GM12878 (cell line): ENCODE data around the gene ABR. TPM values are rescaled to one million over a fixed set of nuclear protein-coding genes. Genes with fewer than 3 reads are reported as not detected.

ENCODE experiments used
- ATAC-seq: fragments of 200-7000 bp; cut with Tn5 transposase; 3 replicates; pipeline ENCODE4 v1.9.1; 2020; ENCODE audit warnings: mild to moderate bottlenecking, moderate library complexity
- BruUV-seq: library from RNA; stranded (reverse); fragments of 400-500 nt; replicated peaks from 2 replicates; lab custom pipeline; 2021; lab: Mats Ljungman, UMichigan
- CTCF ChIA-PET: fragments of 300-600 bp; sonication (Branson Sonifier 250); formaldehyde crosslinking; extraction: SDS; loops from one replicate; lab custom pipeline; 2021; ENCODE audit warnings: inconsistent platforms; lab: Yijun Ruan, JAX
- POLR2A ChIA-PET: fragments of 350-600 bp; formaldehyde crosslinking; extraction: SDS; loops from one replicate; lab custom pipeline; 2021; ENCODE audit warnings: inconsistent platforms; lab: Charles Lee
- RAD21 ChIA-PET: fragments of 300-600 bp; sonication (Branson Sonifier 250); formaldehyde crosslinking; loops from one replicate; lab custom pipeline; 2023; ENCODE audit warnings: antibody characterized with exemption; ENCODE audit not compliant: unreplicated experiment; lab: Charles Lee
- SMC1A ChIA-PET: fragments of 300-600 bp; sonication (Branson Sonifier 250); formaldehyde crosslinking; loops from one replicate; lab custom pipeline; 2023; ENCODE audit not compliant: unreplicated experiment, uncharacterized antibody; lab: Charles Lee
- DNase-seq: peaks from one replicate; pipeline ENCODE4 v3.0.0-alpha.2; 2011; ENCODE audit warnings: low read depth, low spot score
- FAIRE-seq: peaks from 3 replicates; lab custom pipeline; 2011; peaks lifted over from hg19 to GRCh38; lab: Jason Lieb, UNC
- H2AFZ ChIP-seq: 2 replicates; pipeline ENCODE4 v1.6.0; 2011; ENCODE audit warnings: low read depth, low read length, control low read depth; ENCODE audit not compliant: control insufficient read depth
- H3K27ac ChIP-seq: 2 replicates; pipeline ENCODE4 v1.5.1; 2011; ENCODE audit warnings: control low read depth; ENCODE audit not compliant: control insufficient read depth, insufficient read depth
- H3K27me3 ChIP-seq, 2 experiments: replicated peaks in 1 of 2; 2 replicates each; pipeline versions ENCODE4 v1.6.0 to v1.6.1; 2011; ENCODE audit warnings: low read length in 1 of 2; ENCODE audit not compliant: control insufficient read depth in 2 of 2, insufficient read depth in 2 of 2
- H3K36me3 ChIP-seq, 2 experiments: 2 replicates each; pipeline ENCODE4 v1.5.1; 2011; ENCODE audit warnings: low read length in 1 of 2; ENCODE audit not compliant: control insufficient read depth in 2 of 2, insufficient read depth in 2 of 2
- H3K4me1 ChIP-seq: 2 replicates; pipeline ENCODE4 v1.6.1; 2011; ENCODE audit warnings: mild to moderate bottlenecking, low read length, moderate library complexity, mixed read lengths; ENCODE audit not compliant: control insufficient read depth, insufficient read depth
- H3K4me2 ChIP-seq: 2 replicates; pipeline ENCODE4 v1.6.0; 2011; ENCODE audit warnings: control low read depth; ENCODE audit not compliant: control insufficient read depth, insufficient read depth
- H3K4me3 ChIP-seq: fragments of 200-600 bp; sonication (generic); 2 replicates; pipeline ENCODE4 v1.5.1; 2016
- H3K79me2 ChIP-seq: 2 replicates; pipeline ENCODE4 v1.6.0; 2011; ENCODE audit warnings: low read length; ENCODE audit not compliant: control insufficient read depth, insufficient read depth
- H3K9ac ChIP-seq: 2 replicates; pipeline ENCODE4 v1.8.0; 2011; ENCODE audit warnings: low read length, control low read depth, mixed read lengths; ENCODE audit not compliant: control insufficient read depth, insufficient read depth
- H3K9me3 ChIP-seq: replicated peaks from 3 replicates; pipeline ENCODE4 v1.5.1; 2011; ENCODE audit warnings: mild to moderate bottlenecking, low read length; ENCODE audit not compliant: control insufficient read depth, insufficient read depth
- H4K20me1 ChIP-seq: 2 replicates; pipeline ENCODE4 v1.6.0; 2011; ENCODE audit not compliant: control insufficient read depth, insufficient read depth
- BCL11A ChIP-seq: IDR thresholded peaks from 2 replicates; pipeline ENCODE4 v1.6.1; 2011; ENCODE audit warnings: low read depth, low read length
- ETV6 ChIP-seq, 2 experiments: fragments of 450-650 bp in 1 of 2; IDR thresholded peaks in 1 of 2; conservative IDR thresholded peaks in 1 of 2; 2 replicates each; pipeline ENCODE4 v1.6.1; 2014; ENCODE audit warnings: antibody characterized with exemption in 1 of 2, borderline replicate concordance in 1 of 2, low read depth in 1 of 2, mild to moderate bottlenecking in 1 of 2, moderate library complexity in 1 of 2
- EZH2 ChIP-seq: IDR thresholded peaks from 2 replicates; pipeline ENCODE4 v1.6.1; 2012; ENCODE audit warnings: low read depth, mild to moderate bottlenecking, control low read depth, inconsistent platforms, low read length, borderline replicate concordance; ENCODE audit not compliant: control insufficient read depth
- FOXM1 ChIP-seq: IDR thresholded peaks from 2 replicates; pipeline ENCODE4 v1.6.1; 2012; ENCODE audit warnings: low read depth, mild to moderate bottlenecking, inconsistent platforms, low read length, moderate library complexity
- IKZF1 ChIP-seq: fragments of 450-650 bp; conservative IDR thresholded peaks from 2 replicates; pipeline ENCODE4 v1.6.1; 2017; ENCODE audit warnings: antibody characterized with exemption, mild to moderate bottlenecking
- KDM1A ChIP-seq: fragments of 200-600 bp; sonication (generic); IDR thresholded peaks from 2 replicates; pipeline ENCODE4 v1.6.1; 2016; ENCODE audit warnings: borderline replicate concordance
- LARP7 ChIP-seq: fragments of 450-650 bp; IDR thresholded peaks from 2 replicates; pipeline ENCODE4 v1.6.1; 2017; ENCODE audit warnings: mild to moderate bottlenecking
- MTA3 ChIP-seq: IDR thresholded peaks from 2 replicates; pipeline ENCODE4 v1.6.1; 2012; ENCODE audit warnings: low read length, inconsistent platforms, borderline replicate concordance
- MXI1 ChIP-seq: fragments of 150-350 bp; IDR thresholded peaks from 2 replicates; pipeline ENCODE4 v1.6.1; 2011; ENCODE audit warnings: low read depth, mild to moderate bottlenecking, inconsistent platforms, low read length, improper control_type of control experiment
- NR2F1 ChIP-seq: fragments of 450-650 bp; conservative IDR thresholded peaks from 2 replicates; pipeline ENCODE4 v1.6.1; 2017; ENCODE audit warnings: mild to moderate bottlenecking
- REST ChIP-seq: IDR thresholded peaks from 2 replicates; pipeline ENCODE4 v1.6.1; 2012; ENCODE audit warnings: mild to moderate bottlenecking, low read depth, low read length
- RUNX3 ChIP-seq: IDR thresholded peaks from 2 replicates; pipeline ENCODE4 v1.6.1; 2012; ENCODE audit warnings: low read length, inconsistent platforms
- TCF12 ChIP-seq: IDR thresholded peaks from 2 replicates; pipeline ENCODE4 v1.6.1; 2011; ENCODE audit warnings: low read depth, mild to moderate bottlenecking, low read length
- WGBS: methylation state at CpG from one replicate; pipeline ENCODE4 v1.1.6; 2016; ENCODE audit warnings: low lambda C conversion rate; ENCODE audit not compliant: insufficient replicate concordance, insufficient coverage; ENCODE audit errors: missing lambda C conversion rate; 5-methylcytosine and 5-hydroxymethylcytosine counted together
- in situ Hi-C: fragments of 300-500 bp; cut with MboI; formaldehyde crosslinking; loops from 9 replicates; pipeline ENCODE4 v1.14.3; 2018; ENCODE audit warnings: mixed read lengths
- intact Hi-C: fragments of 100-400 bp; cut with micrococcal nuclease; formaldehyde crosslinking; loops from one replicate; pipeline ENCODE4 v1.14.2; 2022; ENCODE audit not compliant: unreplicated experiment
- polyA plus RNA-seq, 11 experiments: library from polyadenylated mRNA; depleted of rRNA in 4 of 11; unstranded in 6 of 11; stranded (reverse) in 5 of 11; fragments of >200 nt; fragmentation: Nextera tagmentation in 4 of 11; fragmentation: Illumina TruSeq in 1 of 11; extraction: Ambion mirVana in 4 of 11; extraction: Trizol in 1 of 11; gene quantifications; 1 replicate in 1 of 11; 2 replicates in 10 of 11; pipeline versions ENCODE4 v1.2.1 to v1.2.3, GENCODE V29; 2011 to 2016; ENCODE audit warnings: inconsistent platforms in 2 of 11, missing spikeins in 2 of 11, low read depth in 1 of 11
- total RNA-seq, 4 experiments: library from RNA; depleted of rRNA in 3 of 4; stranded (reverse); fragments of >200 nt in 3 of 4; fragmentation: Illumina TruSeq in 1 of 4; extraction: Trizol in 1 of 4; gene quantifications; 2 replicates each; pipeline versions ENCODE4 v1.2.1 to v1.2.3, GENCODE V29; 2013 to 2021

Gene ABR
- total and polyA plus RNA-seq, 10 of the 15 experiments (the other 5 are each of a cell fraction or from before 2014, with no cell fraction given): 1.4 to 112 (median 30.0) TPM

DNA sequence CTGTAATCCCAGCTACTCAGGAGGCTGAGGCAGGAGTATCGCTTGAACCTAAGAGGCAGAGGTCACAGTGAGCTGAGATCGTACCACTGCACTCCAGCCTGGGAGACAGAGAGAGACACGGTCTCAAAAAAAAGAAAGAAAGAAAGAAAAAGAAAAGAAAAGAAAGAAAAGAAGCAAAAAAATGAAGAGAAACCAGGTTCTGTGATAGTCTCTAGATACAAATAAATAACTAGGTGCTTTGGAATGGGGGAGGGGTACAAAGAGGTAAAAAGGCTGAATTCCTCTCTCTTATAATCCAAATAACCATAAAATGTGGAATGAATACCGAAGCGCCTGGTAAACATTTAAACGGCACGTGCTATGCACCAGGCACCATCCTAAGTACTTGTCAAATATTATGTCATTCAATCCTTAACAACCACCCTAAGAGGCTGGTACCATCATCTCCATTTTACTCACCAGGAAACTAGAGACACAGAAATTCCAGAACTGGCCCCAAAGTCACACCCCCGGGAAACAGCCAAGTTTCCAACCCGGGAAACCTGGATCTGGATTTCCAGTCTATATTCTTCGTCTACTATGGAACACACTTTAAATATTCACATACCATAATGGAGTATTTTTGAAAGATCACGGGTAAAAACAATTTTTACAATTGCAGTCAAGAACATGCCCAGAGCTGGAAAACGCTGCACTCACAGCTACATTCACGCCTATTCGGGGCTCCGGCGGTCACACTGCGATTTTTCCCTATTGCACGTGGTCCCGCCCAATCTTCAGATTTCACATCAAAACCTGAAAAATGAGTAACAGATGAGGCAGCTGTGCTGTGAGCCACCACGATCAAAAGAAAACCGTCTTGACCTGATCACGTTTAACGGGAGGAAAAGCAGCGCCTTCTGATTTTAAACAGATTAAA lies 210.7 kb downstream of the ABR start:
- CTCF ChIA-PET: interaction anchor here (1.3 kb wide), 1 partner anchor 11 kb away, joined by 3 read pairs; no protein-coding TSS in a partner anchor
- Histone ChIP-seq H3K9ac (no peak overlapping the region), H3K27ac (no peak overlapping the region), H3K4me2 (no peak overlapping the region), H3K27me3 (peaks cover 0 to 2% of the 10 kb centered on the region in 2 experiments; a peak in 1 of 4 replicates), H3K9me3 (no peaks in the 10 kb centered on the region), H2AFZ (no peak overlapping the region), H3K4me3 (no peak overlapping the region), H4K20me1 (no peaks in the 10 kb centered on the region), H3K79me2 (no peaks in the 10 kb centered on the region), H3K36me3 (no peaks in the 10 kb centered on the region), H3K4me1 (no peaks in the 10 kb centered on the region)
- no peak for FAIRE-seq
- DNase-seq: no peak
- intact Hi-C loops (no loop called here), in situ Hi-C loops (no loop called here)
- no TSS peak for BruUV-seq
- SMC1A ChIA-PET: no interaction called here
- no peak for ATAC-seq
- RAD21 ChIA-PET: no interaction called here
- 71% methylated on average over 24 of the region's 24 CpGs for whole genome bisulfite sequencing
- POLR2A ChIA-PET: no interaction called here
- TF ChIP-seq KDM1A (no peak), LARP7 (no peak), BCL11A (no peak), FOXM1 (no peak), MTA3 (no peak), IKZF1 (no peak), ETV6 (conservative IDR thresholded peaks at IDR 0.05 in 1 of 2, IDR thresholded peaks at IDR 0.05 in 1 of 2; ENCODE audit: borderline replicate concordance in 1 of 2, low read depth in 1 of 2) (no peak), NR2F1 (no peak), TCF12 (no peak), EZH2 (no peak), REST (no peak), MXI1 (no peak), RUNX3 (no peak)
